ENCODE data around the gene IL17RE. TPM values are rescaled to one million over a fixed set of nuclear protein-coding genes. Genes with fewer than 3 reads are reported as not detected.
A peak's percentile ranks its signal among the peaks of the same experiment; 100 is the strongest.
"Not testable (repeated sequence)": the region's sequence is repeated elsewhere in the genome, so short reads cannot be mapped to it uniquely, and the experiment has no call there.

The IL17RE gene
- total RNA-seq, 1 experiment from 2014 or later, result 4.0 TPM

- CTCF ChIA-PET, result no interaction called here
- Histone ChIP-seq H2AFZ (ENCODE audit: low read length) (no peak overlapping the region), H3K9me2 (replicated peaks; ENCODE audit: low read length) (no peaks in the 10 kb centered on the region), H3K79me2 (ENCODE audit: low read length) (no peaks in the 10 kb centered on the region), H3K4me2 (ENCODE audit: low read length) (no peak overlapping the region), H3K9ac (ENCODE audit: low read length) (no peak overlapping the region), H3K9me3 (ENCODE audit: low read length) (no peaks in the 10 kb centered on the region), H3K27me3 (ENCODE audit: low read length) (no peaks in the 10 kb centered on the region), H4K20me1 (ENCODE audit: low read length) (no peaks in the 10 kb centered on the region), H3F3A (ENCODE audit: low read length, unreplicated experiment) (peaks cover 4% of the 10 kb centered on the region), H3K4me1 (ENCODE audit: insufficient read depth, low read length) (peaks cover 25% of the 10 kb centered on the region), H3K27ac (ENCODE audit: low read length) (no peak overlapping the region), H3K36me3 (ENCODE audit: low read depth, low read length) (no peaks in the 10 kb centered on the region), H3K4me3 (ENCODE audit: low read length) (no peak overlapping the region)
- intact Hi-C loops (cut with micrococcal nuclease), result no loop called here
- POLR2A ChIA-PET (ENCODE audit: unreplicated experiment), result no interaction called here
- DNase-seq (no peak), ATAC-seq (no peak)
- TF ChIP-seq EZH2phosphoT487 (IDR thresholded peaks at IDR 0.05; ENCODE audit: borderline replicate concordance, low read length) (no peak), EZH2 (IDR thresholded peaks at IDR 0.05; ENCODE audit: low read length, unreplicated experiment) (no peak), CTCF (conservative IDR thresholded peaks at IDR 0.05; ENCODE audit: low read depth, low read length) (no peak)
- no TSS peak for BruUV-seq (replicated peaks)
Observed at GRCh38 chr3:9867106-9867505, 35.5 kb upstream of the IL17RE start.

- Histone ChIP-seq H3K27ac (ENCODE audit: low read length) (no peak overlapping the region), H4K20me1 (ENCODE audit: low read length) (no peaks in the 10 kb centered on the region), H3K9me3 (ENCODE audit: low read length) (no peaks in the 10 kb centered on the region), H3K27me3 (ENCODE audit: low read length) (no peaks in the 10 kb centered on the region), H3K36me3 (ENCODE audit: low read depth, low read length) (no peaks in the 10 kb centered on the region), H3K4me3 (ENCODE audit: low read length) (no peak overlapping the region), H2AFZ (ENCODE audit: low read length) (no peak overlapping the region), H3K9me2 (replicated peaks; ENCODE audit: low read length) (no peaks in the 10 kb centered on the region), H3K4me1 (ENCODE audit: insufficient read depth, low read length) (peaks cover 20% of the 10 kb centered on the region), H3F3A (ENCODE audit: low read length, unreplicated experiment) (peaks cover 4% of the 10 kb centered on the region), H3K9ac (ENCODE audit: low read length) (no peak overlapping the region), H3K79me2 (ENCODE audit: low read length) (no peaks in the 10 kb centered on the region), H3K4me2 (ENCODE audit: low read length) (no peak overlapping the region)
- no TSS peak for BruUV-seq (replicated peaks)
- ChIA-PET CTCF (no interaction called here), POLR2A (ENCODE audit: unreplicated experiment) (no interaction called here)
- intact Hi-C loops (cut with micrococcal nuclease), result no loop called here
- TF ChIP-seq EZH2 (IDR thresholded peaks at IDR 0.05; ENCODE audit: low read length, unreplicated experiment) (no peak), CTCF (conservative IDR thresholded peaks at IDR 0.05; ENCODE audit: low read depth, low read length) (no peak), EZH2phosphoT487 (IDR thresholded peaks at IDR 0.05; ENCODE audit: borderline replicate concordance, low read length) (no peak)
- DNase-seq, result no peak
- no peak for ATAC-seq
Observed at GRCh38 chr3:9869955-9870354, 32.7 kb upstream of the IL17RE start.

GRCh38 chr3:9870978-9871377 lies 31.7 kb upstream of the IL17RE start:
- no peaks in the 10 kb centered on the region for H3K79me2 ChIP-seq (ENCODE audit: low read length)
- no TSS peak for BruUV-seq (replicated peaks)
- ChIA-PET CTCF (interaction anchor here (0.6 kb wide), 2 partner anchors 214 to 759 kb away, joined by 5 to 13 read pairs; no protein-coding TSS in a partner anchor), POLR2A (ENCODE audit: unreplicated experiment) (interaction anchor here (0.5 to 0.6 kb wide), 4 partner anchors 18 to 85 kb away, joined by 4 to 9 read pairs (median 6); no protein-coding TSS in a partner anchor)
- H3K27me3 ChIP-seq (ENCODE audit: low read length), result no peaks in the 10 kb centered on the region
- ATAC-seq (peak; percentile 68), DNase-seq (peak; percentile 65)
- no peaks in the 10 kb centered on the region for H3K9me3 ChIP-seq (ENCODE audit: low read length)
- TF ChIP-seq EZH2 (IDR thresholded peaks at IDR 0.05; ENCODE audit: low read length, unreplicated experiment), result no peak
- no peak for TF ChIP-seq CTCF (conservative IDR thresholded peaks at IDR 0.05; ENCODE audit: low read depth, low read length)
- TF ChIP-seq EZH2phosphoT487 (IDR thresholded peaks at IDR 0.05; ENCODE audit: borderline replicate concordance, low read length), result no peak
- no peaks in the 10 kb centered on the region for H3K9me2 ChIP-seq (replicated peaks; ENCODE audit: low read length)
- peak overlapping the region; percentile 57; the same call in 1 of the 2 replicates for H2AFZ ChIP-seq (ENCODE audit: low read length)
- intact Hi-C loops (cut with micrococcal nuclease), result no loop called here
- peak overlapping the region; percentile 54 for H3K27ac ChIP-seq (ENCODE audit: low read length)
- H3K36me3 ChIP-seq (ENCODE audit: low read depth, low read length), result no peaks in the 10 kb centered on the region
- H3F3A ChIP-seq (ENCODE audit: low read length, unreplicated experiment), result peaks cover 4% of the 10 kb centered on the region
- H4K20me1 ChIP-seq (ENCODE audit: low read length), result no peaks in the 10 kb centered on the region
- peaks cover 20% of the 10 kb centered on the region for H3K4me1 ChIP-seq (ENCODE audit: insufficient read depth, low read length)
- H3K4me2 ChIP-seq (ENCODE audit: low read length), result no peak overlapping the region
- no peak overlapping the region for H3K9ac ChIP-seq (ENCODE audit: low read length)
- no peak overlapping the region for H3K4me3 ChIP-seq (ENCODE audit: low read length)

- DNase-seq; H3K27ac ChIP-seq (ENCODE audit: low read length); H3K9me3 ChIP-seq (ENCODE audit: low read length); H3K4me3 ChIP-seq (ENCODE audit: low read length); H3K27me3 ChIP-seq (ENCODE audit: low read length); intact Hi-C loops (cut with micrococcal nuclease); POLR2A ChIA-PET (ENCODE audit: unreplicated experiment); H2AFZ ChIP-seq (ENCODE audit: low read length); CTCF ChIA-PET; BruUV-seq (replicated peaks); H4K20me1 ChIP-seq (ENCODE audit: low read length); ATAC-seq; H3K9me2 ChIP-seq (replicated peaks; ENCODE audit: low read length); H3K4me2 ChIP-seq (ENCODE audit: low read length); H3K36me3 ChIP-seq (ENCODE audit: low read depth, low read length); H3K79me2 ChIP-seq (ENCODE audit: low read length); H3F3A ChIP-seq (ENCODE audit: low read length, unreplicated experiment); H3K9ac ChIP-seq (ENCODE audit: low read length): not testable (repeated sequence)
- H3K4me1 ChIP-seq (ENCODE audit: insufficient read depth, low read length), result peaks cover 20% of the 10 kb centered on the region
Observed at GRCh38 chr3:9872067-9872466, 30.6 kb upstream of the IL17RE start.

Measured in PC-3 (cell line).